ENCODE measurements around the gene MAP2.
"Not testable (repeated sequence)": the region's sequence is repeated elsewhere in the genome, so short reads cannot be mapped to it uniquely, and the experiment has no call there.

- TF ChIP-seq, protein P1, sequence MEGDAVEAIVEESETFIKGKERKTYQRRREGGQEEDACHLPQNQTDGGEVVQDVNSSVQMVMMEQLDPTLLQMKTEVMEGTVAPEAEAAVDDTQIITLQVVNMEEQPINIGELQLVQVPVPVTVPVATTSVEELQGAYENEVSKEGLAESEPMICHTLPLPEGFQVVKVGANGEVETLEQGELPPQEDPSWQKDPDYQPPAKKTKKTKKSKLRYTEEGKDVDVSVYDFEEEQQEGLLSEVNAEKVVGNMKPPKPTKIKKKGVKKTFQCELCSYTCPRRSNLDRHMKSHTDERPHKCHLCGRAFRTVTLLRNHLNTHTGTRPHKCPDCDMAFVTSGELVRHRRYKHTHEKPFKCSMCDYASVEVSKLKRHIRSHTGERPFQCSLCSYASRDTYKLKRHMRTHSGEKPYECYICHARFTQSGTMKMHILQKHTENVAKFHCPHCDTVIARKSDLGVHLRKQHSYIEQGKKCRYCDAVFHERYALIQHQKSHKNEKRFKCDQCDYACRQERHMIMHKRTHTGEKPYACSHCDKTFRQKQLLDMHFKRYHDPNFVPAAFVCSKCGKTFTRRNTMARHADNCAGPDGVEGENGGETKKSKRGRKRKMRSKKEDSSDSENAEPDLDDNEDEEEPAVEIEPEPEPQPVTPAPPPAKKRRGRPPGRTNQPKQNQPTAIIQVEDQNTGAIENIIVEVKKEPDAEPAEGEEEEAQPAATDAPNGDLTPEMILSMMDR (IDR thresholded peaks at IDR 0.05), result not testable (repeated sequence)
- not testable (repeated sequence) for TF ChIP-seq POLR2A (IDR thresholded peaks at IDR 0.05)
Observed at GRCh38 chr2:209598227-209598626, 174.4 kb downstream of the MAP2 start.
